Bone marrow (tissue), 2 donors: Measurements from ENCODE around the gene NABP2.
A peak's percentile ranks its signal among the peaks of the same experiment; 100 is the strongest.
"Not testable (repeated sequence)": the region's sequence is repeated elsewhere in the genome, so short reads cannot be mapped to it uniquely, and the experiment has no call there.

Experiments
- DNase-seq, 2 donors: peaks; one replicate each; lab custom pipeline; 2025; lab: John Stamatoyannopoulos, UW

The NABP2 gene

GRCh38 chr12:56224102-56224701 lies at the start of gene NABP2:
Gene NABP2, plus strand, starts transcription at chr12:56224342. Its CDS starts 515 bp downstream, at chr12:56224857.
- DNase-seq: peak; percentile 71 to 95

DNA sequence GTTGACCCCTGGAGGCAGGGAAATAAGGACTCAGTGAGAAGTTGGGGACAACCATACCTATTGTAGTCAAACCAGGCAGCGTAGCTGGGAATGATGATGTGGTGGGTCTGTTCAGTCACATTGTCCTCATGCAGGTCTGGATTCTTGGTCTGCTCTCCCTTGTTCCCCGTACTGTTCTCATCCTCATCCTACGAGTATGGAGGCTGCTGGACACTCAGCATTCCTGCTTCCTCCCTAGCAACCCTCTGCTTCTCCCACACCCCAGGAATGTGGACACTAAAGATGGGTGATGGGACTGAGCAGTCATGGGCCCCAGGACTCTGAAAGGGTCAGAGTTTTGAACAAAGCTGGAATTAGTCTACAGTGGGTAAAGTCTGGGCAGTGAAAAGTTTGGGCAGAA lies 45.8 kb upstream of the NABP2 start:
- no peak for DNase-seq

DNA sequence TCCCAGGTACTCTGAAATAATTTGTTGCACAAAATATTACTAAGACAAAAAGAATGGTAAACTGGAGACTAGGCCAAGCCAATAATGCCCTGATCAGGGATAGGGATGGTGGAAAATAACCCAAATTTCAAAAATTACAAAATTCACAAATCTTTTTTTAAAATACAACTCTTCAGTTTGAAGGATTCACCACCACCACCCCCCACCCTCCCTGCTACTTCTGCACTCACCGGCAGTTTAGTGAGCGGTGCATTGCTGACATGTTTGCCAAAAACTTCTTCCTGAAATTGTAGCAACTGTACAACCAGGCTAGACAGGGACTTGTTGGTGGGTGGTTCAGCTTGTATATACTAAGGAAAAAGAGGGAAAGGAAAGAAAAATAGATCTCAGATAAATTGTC lies 37.2 kb upstream of the NABP2 start:
- DNase-seq: no peak

- DNase-seq: no peak
Measured at GRCh38 chr12:56188131-56188777, 35.9 kb upstream of the NABP2 start.

DNA sequence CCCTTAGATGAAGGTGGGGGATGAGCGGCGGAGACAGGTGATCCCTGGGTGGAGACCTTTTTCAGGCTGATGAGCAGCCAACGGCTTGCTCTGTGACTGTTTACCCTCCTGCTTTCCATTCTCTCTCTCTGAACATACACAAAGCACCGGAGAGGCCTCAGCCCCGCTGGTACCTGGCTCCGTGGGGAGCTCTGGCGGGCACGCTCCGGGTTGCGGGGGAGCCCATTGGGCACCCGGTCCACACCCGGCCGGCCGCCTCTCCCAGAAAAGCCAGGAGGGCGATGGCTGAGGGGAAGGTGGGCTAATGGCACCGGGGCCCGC lies 35.4 kb upstream of the NABP2 start:
- no peak for DNase-seq

GRCh38 chr12:56189099-56189917 lies 34.8 kb upstream of the NABP2 start, which contains the start of gene SMARCC2:
Gene SMARCC2, minus strand, starts transcription at chr12:56189483. Its CDS starts 22 bp downstream, at chr12:56189461.
- DNase-seq: peak; percentile 80 to 88

DNA sequence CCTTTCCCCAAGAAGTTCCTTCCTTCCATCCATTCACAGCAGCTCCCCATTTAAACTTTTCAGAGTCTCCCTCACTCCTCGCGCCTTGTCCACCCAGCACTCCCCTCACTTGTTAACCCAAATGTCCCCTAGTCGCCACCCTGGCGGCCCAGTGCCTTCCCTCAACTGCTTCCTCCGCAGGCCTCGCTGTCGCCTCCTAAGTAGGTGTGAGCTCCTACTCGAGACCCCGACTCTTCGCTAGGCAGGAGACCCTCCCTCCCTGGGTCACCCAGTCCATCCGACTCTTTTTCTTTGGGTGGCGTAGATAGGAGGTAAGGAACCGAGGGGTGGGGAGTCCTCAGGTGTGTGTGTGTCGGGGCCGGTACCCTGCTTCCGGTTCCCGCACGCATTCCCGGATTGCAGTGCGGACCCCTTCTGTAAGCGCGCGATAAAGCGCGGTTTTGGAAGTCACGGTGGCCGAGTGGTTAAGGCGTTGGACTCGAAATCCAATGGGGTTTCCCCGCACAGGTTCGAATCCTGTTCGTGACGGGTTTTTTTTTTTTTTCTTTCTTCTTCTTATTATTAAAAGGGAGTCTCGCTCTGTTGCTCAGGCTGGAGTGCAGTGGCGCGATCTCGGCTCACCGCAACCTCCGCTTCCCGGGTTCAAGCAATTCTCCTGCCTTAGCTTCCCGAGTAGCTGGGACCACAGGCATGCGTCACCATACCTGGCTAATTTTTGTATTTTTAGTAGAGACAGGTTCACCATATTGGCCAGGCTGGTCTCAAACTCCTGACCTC lies 34.0 kb upstream of the NABP2 start:
- DNase-seq: peak; percentile 58 to 86

DNA sequence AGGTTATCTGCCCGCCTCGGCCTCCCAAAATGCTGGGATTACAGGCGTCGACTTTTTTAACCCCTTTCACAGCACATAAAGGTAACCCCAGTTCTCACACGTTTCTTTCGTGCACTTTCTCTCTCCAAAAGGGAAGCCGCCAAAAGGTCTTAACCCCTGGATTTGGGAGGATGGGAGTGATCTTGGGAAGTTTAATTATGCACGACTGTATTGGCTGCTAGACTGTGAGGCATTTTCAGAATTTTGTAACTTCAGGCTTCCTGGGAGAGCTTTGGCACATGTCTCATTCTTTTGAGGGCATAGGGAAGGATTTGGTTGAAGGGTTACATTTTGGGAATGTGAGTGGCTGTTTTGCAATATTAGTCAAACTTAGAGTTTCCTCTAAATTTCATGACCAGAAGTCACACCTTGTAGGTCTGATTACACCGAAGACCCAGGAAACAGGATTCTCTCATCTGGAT lies 33.4 kb upstream of the NABP2 start:
- DNase-seq: no peak

GRCh38 chr12:56192582-56192981 lies 31.6 kb upstream of the NABP2 start:
- no peak for DNase-seq

- DNase-seq: peak; percentile 2 to 82
Measured at GRCh38 chr12:56193025-56193578, 31.0 kb upstream of the NABP2 start.

GRCh38 chr12:56196818-56197550 lies 27.2 kb upstream of the NABP2 start:
- DNase-seq: not testable (repeated sequence)

DNA sequence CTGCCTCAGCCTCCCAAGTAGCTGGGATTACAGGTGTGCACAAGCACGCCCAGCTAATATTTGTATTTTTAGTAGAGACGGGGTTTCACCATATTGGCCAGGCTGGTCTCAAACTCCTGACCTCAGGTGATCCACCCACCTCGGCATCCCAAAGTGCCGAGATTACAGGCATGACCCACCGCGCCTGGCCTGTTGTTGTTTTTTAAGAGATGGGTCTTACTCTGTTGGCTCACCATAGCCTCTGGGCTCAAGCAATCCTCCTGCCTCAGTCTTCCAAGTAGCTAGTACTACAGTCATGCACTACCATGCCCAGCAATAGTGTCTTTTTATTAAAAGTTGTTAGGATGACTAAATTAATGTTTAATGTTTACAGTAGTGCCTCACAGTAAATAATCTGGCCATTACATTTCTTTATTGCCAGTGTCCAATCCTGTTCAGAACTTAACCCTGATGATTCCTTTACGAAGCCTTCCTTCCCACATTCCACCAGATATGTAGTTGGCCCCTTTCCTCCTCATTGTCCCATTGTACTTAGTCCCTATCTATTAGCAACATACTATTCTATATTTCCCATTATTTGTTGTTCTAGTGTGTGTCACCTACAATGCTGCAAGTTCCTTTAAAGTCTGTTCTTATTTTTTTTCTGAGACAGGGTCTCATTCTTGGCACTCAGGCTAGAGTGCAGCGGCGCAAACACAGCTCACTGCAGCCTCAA lies 26.1 kb upstream of the NABP2 start:
- DNase-seq: no peak

DNA sequence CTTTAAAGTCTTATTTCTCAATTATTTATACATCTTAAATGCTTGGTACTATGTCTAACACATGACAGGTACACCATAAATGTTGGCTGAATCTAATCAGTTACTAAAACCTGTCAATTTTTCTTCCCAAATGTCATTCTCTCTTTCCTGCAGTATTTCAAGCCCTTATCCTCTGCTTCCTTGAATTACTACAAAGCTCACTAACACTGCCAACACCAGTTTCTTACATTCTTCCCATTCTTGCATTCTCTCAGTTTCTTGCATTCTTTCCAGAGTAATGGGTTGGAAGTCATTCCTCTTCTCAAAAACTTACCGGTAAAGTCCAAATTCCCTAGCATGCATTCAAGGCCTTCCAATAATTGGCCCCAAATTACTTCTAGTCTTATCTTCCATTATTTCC lies 25.3 kb upstream of the NABP2 start:
- DNase-seq: no peak

DNA sequence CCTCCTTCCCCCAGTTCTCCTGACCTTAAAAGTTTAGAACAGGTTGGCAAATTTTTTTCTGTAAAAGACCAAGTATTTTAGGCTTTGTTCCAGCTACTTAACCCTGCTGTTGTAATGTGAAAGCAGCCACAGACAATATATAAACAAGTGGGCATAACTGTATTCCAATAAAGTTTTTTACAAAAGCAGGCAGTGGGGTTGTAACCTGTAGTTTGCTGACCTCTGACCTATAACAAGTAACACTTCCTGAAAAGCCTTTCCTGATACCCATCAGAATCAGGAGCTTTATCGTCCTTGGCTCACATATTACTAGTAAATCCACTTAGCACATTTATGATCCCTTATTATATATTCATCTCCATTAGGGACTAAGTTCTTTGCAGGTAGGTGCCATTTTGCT lies 21.8 kb upstream of the NABP2 start:
- no peak for DNase-seq

- DNase-seq: no peak
Measured at GRCh38 chr12:56202838-56203237, 21.3 kb upstream of the NABP2 start.

- no peak for DNase-seq
Measured at GRCh38 chr12:56204275-56204674, 19.9 kb upstream of the NABP2 start.

GRCh38 chr12:56205445-56205844 lies 18.7 kb upstream of the NABP2 start:
- DNase-seq: no peak

DNA sequence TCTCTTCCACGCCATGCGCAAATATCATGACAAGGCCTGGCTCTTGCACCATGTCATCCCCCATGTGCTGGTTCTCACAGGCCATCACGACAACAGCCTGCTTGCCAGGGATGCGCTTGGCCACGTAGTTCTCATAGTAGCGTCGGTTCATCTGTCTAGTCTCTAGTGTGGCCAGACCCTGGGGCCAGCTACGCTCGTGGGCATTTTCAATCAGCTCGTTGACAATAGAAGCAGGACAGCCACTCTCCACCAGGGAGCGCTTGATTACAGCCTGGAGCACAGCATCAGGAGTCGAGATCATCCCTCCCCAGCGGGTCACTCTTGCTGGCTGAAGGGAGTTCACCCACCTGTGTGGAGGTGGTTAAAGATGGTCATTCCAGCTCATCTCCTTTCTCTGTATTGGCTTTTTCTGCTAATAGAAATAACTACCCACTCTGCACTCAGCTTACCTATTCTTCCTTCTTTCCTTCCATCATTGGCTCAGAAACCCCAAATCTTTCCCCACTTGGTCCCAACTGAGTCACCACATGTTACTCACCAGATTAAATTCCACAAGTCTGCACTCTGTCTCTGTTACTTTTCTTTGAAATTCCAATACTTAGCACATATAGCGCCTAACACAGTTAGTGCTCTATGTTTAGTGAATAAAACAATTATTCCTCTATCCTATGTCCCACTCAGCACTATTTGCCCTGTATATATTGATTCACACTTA lies 17.5 kb upstream of the NABP2 start:
- DNase-seq: no peak

- no peak for DNase-seq
Measured at GRCh38 chr12:56208006-56208405, 16.1 kb upstream of the NABP2 start.

DNA sequence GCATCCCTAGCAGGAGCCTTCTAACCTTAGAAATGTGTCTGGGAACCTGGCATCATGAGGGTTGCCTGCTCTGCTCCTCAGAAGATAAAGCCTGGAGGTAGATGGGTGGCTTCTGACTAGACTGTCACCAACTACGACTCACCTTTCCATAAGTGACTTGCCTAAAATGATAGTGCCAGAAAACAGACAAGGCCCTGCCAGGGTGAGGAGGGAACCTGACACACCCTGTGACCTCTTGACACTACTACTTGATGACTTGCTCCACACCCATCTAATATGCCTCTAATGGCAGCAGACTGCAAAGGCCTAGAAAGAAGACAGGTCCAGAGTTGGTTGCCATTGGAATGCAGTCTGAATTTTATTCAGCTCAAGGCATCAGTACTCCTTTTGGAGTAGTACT lies 11.8 kb upstream of the NABP2 start:
- DNase-seq: no peak
